IgD-negative memory B cell (primary cell): ENCODE data around the gene ATP10A. TPM values are rescaled to one million over a fixed set of nuclear protein-coding genes. Genes with fewer than 3 reads are reported as not detected.
"Not testable (repeated sequence)": the region's sequence is repeated elsewhere in the genome, so short reads cannot be mapped to it uniquely, and the experiment has no call there.

Experiments used
- H3K27ac Mint-ChIP-seq, 3 donors: one replicate each; pipeline ENCODE4 v1.8.0; 2020 to 2022; ENCODE audit warnings: mild to moderate bottlenecking in 3 of 3, mixed read lengths in 3 of 3, moderate library complexity in 1 of 3
- H3K27me3 Mint-ChIP-seq: one replicate; pipeline ENCODE4 v1.8.0; 2021; ENCODE audit warnings: mixed read lengths
- H3K36me3 Mint-ChIP-seq: one replicate; pipeline ENCODE4 v1.8.0; 2020; ENCODE audit warnings: mild to moderate bottlenecking, mixed read lengths
- H3K4me1 Mint-ChIP-seq, 3 donors: one replicate each; pipeline ENCODE4 v1.8.0; 2020 to 2022; ENCODE audit warnings: mixed read lengths in 3 of 3, mild to moderate bottlenecking in 1 of 3
- H3K4me3 Mint-ChIP-seq, 4 donors: one replicate each; pipeline ENCODE4 v1.8.0; 2020 to 2022; ENCODE audit warnings: mild to moderate bottlenecking in 4 of 4, mixed read lengths in 4 of 4, moderate library complexity in 3 of 4
- H3K9me3 Mint-ChIP-seq, 3 donors: one replicate each; pipeline ENCODE4 v1.8.0; 2020 to 2021; ENCODE audit warnings: mixed read lengths in 3 of 3, mild to moderate bottlenecking in 1 of 3
- polyA plus RNA-seq: library from polyadenylated mRNA; unstranded; fragments of 300-500 nt; fragmentation: Illumina TruSeq; gene quantifications from one replicate; pipeline ENCODE4 v1.2.3, GENCODE V29; 2021

The ATP10A gene
- polyA plus RNA-seq, 1 donor from 2014 or later = 0.48 TPM

GRCh38 chr15:25776071-25776746, 86.9 kb downstream of the ATP10A start:
- no peaks in the 10 kb centered on the region for H3K36me3 Mint-ChIP-seq
- peaks cover 0 to 10% (median 0%) of the 10 kb centered on the region in 3 donors for H3K4me1 Mint-ChIP-seq
- no peak overlapping the region for H3K27ac Mint-ChIP-seq
- no peaks in the 10 kb centered on the region for H3K9me3 Mint-ChIP-seq
- H3K27me3 Mint-ChIP-seq = peaks cover 4% of the 10 kb centered on the region
- H3K4me3 Mint-ChIP-seq = no peak overlapping the region

- no peak overlapping the region for H3K27ac Mint-ChIP-seq
- H3K4me3 Mint-ChIP-seq = no peak overlapping the region
- H3K36me3 Mint-ChIP-seq = no peaks in the 10 kb centered on the region
- peaks cover 0 to 10% (median 0%) of the 10 kb centered on the region in 3 donors for H3K4me1 Mint-ChIP-seq
- H3K27me3 Mint-ChIP-seq = peaks cover 6% of the 10 kb centered on the region
- H3K9me3 Mint-ChIP-seq = no peaks in the 10 kb centered on the region
Observed at GRCh38 chr15:25775317-25775912, 87.7 kb downstream of the ATP10A start.

GRCh38 chr15:25774871-25775270, 88.3 kb downstream of the ATP10A start:
- Mint-ChIP-seq H3K36me3 (no peaks in the 10 kb centered on the region), H3K27me3 (peaks cover 6% of the 10 kb centered on the region), H3K27ac (no peak overlapping the region), H3K4me3 (no peak overlapping the region), H3K9me3 (no peaks in the 10 kb centered on the region), H3K4me1 (peaks cover 0 to 10% (median 0%) of the 10 kb centered on the region in 3 donors)

GRCh38 chr15:25773248-25773647, 89.9 kb downstream of the ATP10A start:
- no peak overlapping the region for H3K4me3 Mint-ChIP-seq
- peaks cover 0 to 4% (median 0%) of the 10 kb centered on the region in 3 donors for H3K4me1 Mint-ChIP-seq
- no peaks in the 10 kb centered on the region for H3K36me3 Mint-ChIP-seq
- no peak overlapping the region for H3K27ac Mint-ChIP-seq
- H3K9me3 Mint-ChIP-seq = no peaks in the 10 kb centered on the region
- peaks cover 2% of the 10 kb centered on the region for H3K27me3 Mint-ChIP-seq

GRCh38 chr15:25772500-25772899, 90.6 kb downstream of the ATP10A start:
- H3K27me3 Mint-ChIP-seq = peaks cover 2% of the 10 kb centered on the region
- no peaks in the 10 kb centered on the region for H3K9me3 Mint-ChIP-seq
- peak overlapping the region in 1 of 3 donors; percentile 69 for H3K27ac Mint-ChIP-seq
- H3K36me3 Mint-ChIP-seq = no peaks in the 10 kb centered on the region
- peaks cover 0 to 3% (median 0%) of the 10 kb centered on the region in 3 donors for H3K4me1 Mint-ChIP-seq
- no peak overlapping the region for H3K4me3 Mint-ChIP-seq

GRCh38 chr15:25771736-25772135, 91.4 kb downstream of the ATP10A start:
- H3K36me3 Mint-ChIP-seq, H3K27ac Mint-ChIP-seq, H3K27me3 Mint-ChIP-seq, H3K4me3 Mint-ChIP-seq, H3K4me1 Mint-ChIP-seq, H3K9me3 Mint-ChIP-seq: not testable (repeated sequence)

GRCh38 chr15:25771338-25771706, 91.8 kb downstream of the ATP10A start:
- H3K27me3 Mint-ChIP-seq = peaks cover 2% of the 10 kb centered on the region
- peaks cover 0 to 3% (median 0%) of the 10 kb centered on the region in 3 donors for H3K4me1 Mint-ChIP-seq
- H3K36me3 Mint-ChIP-seq = no peaks in the 10 kb centered on the region
- peaks cover 0 to 3% (median 0%) of the 10 kb centered on the region in 3 donors for H3K9me3 Mint-ChIP-seq
- no peak overlapping the region for H3K4me3 Mint-ChIP-seq
- no peak overlapping the region for H3K27ac Mint-ChIP-seq

- no peak overlapping the region for H3K4me3 Mint-ChIP-seq
- no peaks in the 10 kb centered on the region for H3K36me3 Mint-ChIP-seq
- H3K27ac Mint-ChIP-seq = no peak overlapping the region
- H3K27me3 Mint-ChIP-seq = peaks cover 2% of the 10 kb centered on the region
- peaks cover 0 to 3% (median 0%) of the 10 kb centered on the region in 3 donors for H3K4me1 Mint-ChIP-seq
- peaks cover 0 to 4% (median 3%) of the 10 kb centered on the region in 3 donors for H3K9me3 Mint-ChIP-seq
Observed at GRCh38 chr15:25770618-25771337, 92.3 kb downstream of the ATP10A start.

GRCh38 chr15:25770031-25770430, 93.1 kb downstream of the ATP10A start:
- peaks cover 0 to 4% (median 4%) of the 10 kb centered on the region in 3 donors for H3K9me3 Mint-ChIP-seq
- H3K27ac Mint-ChIP-seq = no peak overlapping the region
- H3K4me3 Mint-ChIP-seq = no peak overlapping the region
- peaks cover 2% of the 10 kb centered on the region for H3K27me3 Mint-ChIP-seq
- peaks cover 2% of the 10 kb centered on the region for H3K36me3 Mint-ChIP-seq
- peaks cover 0 to 1% (median 0%) of the 10 kb centered on the region in 3 donors for H3K4me1 Mint-ChIP-seq

- peaks cover 2% of the 10 kb centered on the region for H3K36me3 Mint-ChIP-seq
- no peak overlapping the region for H3K27ac Mint-ChIP-seq
- H3K27me3 Mint-ChIP-seq = peaks cover 2% of the 10 kb centered on the region
- H3K4me3 Mint-ChIP-seq = no peak overlapping the region
- H3K4me1 Mint-ChIP-seq = no peaks in the 10 kb centered on the region
- peaks cover 0 to 6% (median 4%) of the 10 kb centered on the region in 3 donors for H3K9me3 Mint-ChIP-seq
Observed at GRCh38 chr15:25768271-25768670, 94.9 kb downstream of the ATP10A start.

- Mint-ChIP-seq H3K36me3 (peaks cover 2% of the 10 kb centered on the region), H3K9me3 (peaks cover 0 to 6% (median 4%) of the 10 kb centered on the region in 3 donors), H3K27ac (no peak overlapping the region), H3K4me1 (no peaks in the 10 kb centered on the region), H3K4me3 (no peak overlapping the region), H3K27me3 (peaks cover 2% of the 10 kb centered on the region)
Observed at GRCh38 chr15:25767356-25768151, 95.6 kb downstream of the ATP10A start.

- Mint-ChIP-seq H3K36me3 (peaks cover 2% of the 10 kb centered on the region), H3K27ac (no peak overlapping the region), H3K4me1 (no peaks in the 10 kb centered on the region), H3K9me3 (peaks cover 1 to 6% (median 4%) of the 10 kb centered on the region in 3 donors), H3K27me3 (peaks cover 2% of the 10 kb centered on the region), H3K4me3 (no peak overlapping the region)
Observed at GRCh38 chr15:25766417-25766816, 96.7 kb downstream of the ATP10A start.

- H3K36me3 Mint-ChIP-seq = peaks cover 2% of the 10 kb centered on the region
- H3K27me3 Mint-ChIP-seq = no peaks in the 10 kb centered on the region
- no peak overlapping the region for H3K4me3 Mint-ChIP-seq
- H3K27ac Mint-ChIP-seq = no peak overlapping the region
- no peaks in the 10 kb centered on the region for H3K4me1 Mint-ChIP-seq
- peaks cover 1 to 6% (median 4%) of the 10 kb centered on the region in 3 donors for H3K9me3 Mint-ChIP-seq
Observed at GRCh38 chr15:25764980-25765735, 98.0 kb downstream of the ATP10A start.

- Mint-ChIP-seq H3K4me3 (no peak overlapping the region), H3K9me3 (peaks cover 1 to 6% (median 4%) of the 10 kb centered on the region in 3 donors), H3K27me3 (no peaks in the 10 kb centered on the region), H3K27ac (no peak overlapping the region), H3K4me1 (no peaks in the 10 kb centered on the region), H3K36me3 (peaks cover 2% of the 10 kb centered on the region)
Observed at GRCh38 chr15:25763954-25764353, 99.2 kb downstream of the ATP10A start.
